ENCODE measurements around the gene MYPN.
"Not testable (repeated sequence)": the region's sequence is repeated elsewhere in the genome, so short reads cannot be mapped to it uniquely, and the experiment has no call there.

Gene MYPN

GRCh38 chr10:68133523-68133922 is 24.2 kb downstream of the MYPN start:
- no peak for DNase-seq (ENCODE audit: extremely low read depth in 1 of 2, low read depth in 1 of 2)

GRCh38 chr10:68135362-68135761 is 26.1 kb downstream of the MYPN start:
- no peak for DNase-seq (ENCODE audit: extremely low read depth in 1 of 2, low read depth in 1 of 2)

- DNase-seq (ENCODE audit: extremely low read depth in 1 of 2, low read depth in 1 of 2) = no peak
These were observed 26.9 kb downstream of the MYPN start for GRCh38 chr10:68135922-68136792.

- DNase-seq (ENCODE audit: extremely low read depth in 1 of 2, low read depth in 1 of 2) = no peak
These were observed 27.9 kb downstream of the MYPN start for GRCh38 chr10:68137171-68137570.

GRCh38 chr10:68138526-68138925 is 29.2 kb downstream of the MYPN start:
- DNase-seq (ENCODE audit: extremely low read depth in 1 of 2, low read depth in 1 of 2) = no peak

- no peak for DNase-seq (ENCODE audit: extremely low read depth in 1 of 2, low read depth in 1 of 2)
These were observed 30.4 kb downstream of the MYPN start for GRCh38 chr10:68139448-68140272.

GRCh38 chr10:68142761-68143160 is 33.5 kb downstream of the MYPN start:
- DNase-seq (ENCODE audit: extremely low read depth in 1 of 2, low read depth in 1 of 2) = no peak

GRCh38 chr10:68144709-68145108 is 35.4 kb downstream of the MYPN start:
- DNase-seq (ENCODE audit: extremely low read depth in 1 of 2, low read depth in 1 of 2) = no peak

- no peak for DNase-seq (ENCODE audit: extremely low read depth in 1 of 2, low read depth in 1 of 2)
These were observed 36.4 kb downstream of the MYPN start for GRCh38 chr10:68145705-68146104.

- DNase-seq (ENCODE audit: extremely low read depth in 1 of 2, low read depth in 1 of 2) = no peak
These were observed 36.8 kb downstream of the MYPN start for GRCh38 chr10:68146133-68146532.

- no peak for DNase-seq (ENCODE audit: extremely low read depth in 1 of 2, low read depth in 1 of 2)
These were observed 42.2 kb downstream of the MYPN start for GRCh38 chr10:68151453-68151852.

GRCh38 chr10:68153473-68154210 is 44.4 kb downstream of the MYPN start:
- no peak for DNase-seq (ENCODE audit: extremely low read depth in 1 of 2, low read depth in 1 of 2)

- no peak for DNase-seq (ENCODE audit: extremely low read depth in 1 of 2, low read depth in 1 of 2)
These were observed 44.9 kb downstream of the MYPN start for GRCh38 chr10:68154211-68154497.

GRCh38 chr10:68155615-68156210 is 46.4 kb downstream of the MYPN start:
- DNase-seq (ENCODE audit: extremely low read depth in 1 of 2, low read depth in 1 of 2) = no peak

- peak; percentile 23 to 32 for DNase-seq (ENCODE audit: extremely low read depth in 1 of 2, low read depth in 1 of 2)
These were observed 47.3 kb downstream of the MYPN start for GRCh38 chr10:68156373-68157185.

GRCh38 chr10:68157522-68157921 is 48.2 kb downstream of the MYPN start:
- not testable (repeated sequence) for DNase-seq (ENCODE audit: extremely low read depth in 1 of 2, low read depth in 1 of 2)

GRCh38 chr10:68158031-68158430 is 48.7 kb downstream of the MYPN start:
- DNase-seq (ENCODE audit: extremely low read depth in 1 of 2, low read depth in 1 of 2) = no peak

GRCh38 chr10:68163735-68164134 is 54.4 kb downstream of the MYPN start:
- DNase-seq (ENCODE audit: extremely low read depth in 1 of 2, low read depth in 1 of 2) = no peak

GRCh38 chr10:68165643-68166042 is 56.4 kb downstream of the MYPN start:
- DNase-seq (ENCODE audit: extremely low read depth in 1 of 2, low read depth in 1 of 2) = no peak

- no peak for DNase-seq (ENCODE audit: extremely low read depth in 1 of 2, low read depth in 1 of 2)
These were observed 57.7 kb downstream of the MYPN start for GRCh38 chr10:68166871-68167585.

Measured in activated CD8-positive, alpha-beta memory T cell treated with anti-CD3 and anti-CD28 coated beads for 1 hour (primary cell).